ENCODE data around the gene PEMT. TPM values are rescaled to one million over a fixed set of nuclear protein-coding genes. Genes with fewer than 3 reads are reported as not detected.

Gene PEMT
- total and polyA plus RNA-seq, 2 of the 8 experiments (the other 6 are each of a cell fraction or from before 2014, with no cell fraction given), result 42.0 to 118 TPM

DNA sequence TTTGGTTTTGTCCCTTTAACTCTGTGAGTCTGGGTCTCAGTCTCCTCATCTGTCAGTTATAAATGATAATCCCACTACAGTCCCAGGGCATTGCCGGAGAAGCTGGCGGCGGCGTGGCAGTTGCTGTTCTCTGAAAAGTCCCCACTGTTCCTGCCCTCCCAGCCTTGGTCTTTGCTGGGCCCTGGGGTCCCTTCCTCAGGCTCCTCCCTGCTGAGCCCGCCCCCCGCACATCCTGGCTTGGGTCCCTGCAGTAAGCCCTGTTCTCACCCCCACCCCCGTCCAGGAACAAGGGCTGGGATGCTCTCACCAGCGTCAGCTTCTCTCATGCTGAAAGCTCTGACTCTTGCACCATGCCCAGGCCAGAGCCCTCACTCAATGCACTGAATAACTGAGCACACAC lies 35.3 kb upstream of the PEMT start:
- CTCF ChIA-PET (ENCODE audit: partially characterized antibody), result interaction anchor here (1.0 to 4.1 kb wide), 3 partner anchors 11 to 15 kb away, joined by 3 to 28 read pairs (median 13); no protein-coding TSS in a partner anchor
- H2BK15ac ChIP-seq (ENCODE audit: low read length), result no peak overlapping the region
- TF ChIP-seq SP2 (IDR thresholded peaks at IDR 0.05; ENCODE audit: low read length), result no peak

More for the DNA sequence above, 35.3 kb upstream of the PEMT start:
- POLR2A ChIA-PET (ENCODE audit: partially characterized antibody), result interaction anchor here (0.8 to 1.6 kb wide), 4 partner anchors 10 to 35 kb away, joined by 3 to 6 read pairs (median 4); partner anchors contain the start of gene PEMT
- Histone ChIP-seq H3K56ac (replicated peaks; ENCODE audit: insufficient read length, low read depth, low read length) (no peak overlapping the region), H3K79me2 (ENCODE audit: control insufficient read depth in 1 of 2, insufficient read depth in 2 of 2, low read length in 2 of 2) (no peaks in the 10 kb centered on the region), H3K9me3 (ENCODE audit: insufficient read depth in 2 of 2, low read depth in 1 of 2, low read length in 1 of 2) (no peaks in the 10 kb centered on the region), H2AFZ (ENCODE audit: low read length) (no peak overlapping the region), H4K91ac (replicated peaks; ENCODE audit: insufficient read length, low read length) (peak overlapping the region; percentile 81), H3K27me3 (replicated peaks in 1 of 4; ENCODE audit: control insufficient read depth in 3 of 4, extremely low read depth in 1 of 4, insufficient read depth in 3 of 4, low read length in 3 of 4) (no peaks in the 10 kb centered on the region; a peak in 1 of 7 replicates), H3K79me1 (ENCODE audit: low read depth, low read length) (no peaks in the 10 kb centered on the region), H2AK5ac (ENCODE audit: low read depth, low read length) (no peak overlapping the region), H3K27ac (ENCODE audit: low read depth, low read length) (no peak overlapping the region), H2BK20ac (ENCODE audit: low read length) (peak overlapping the region; percentile 98), H3K14ac (ENCODE audit: insufficient read length) (no peak overlapping the region), H3K36me3 (ENCODE audit: control insufficient read depth in 2 of 4, insufficient read depth in 4 of 4, low read length in 3 of 4) (no peaks in the 10 kb centered on the region), H3K18ac (ENCODE audit: extremely low read depth, low read length) (peak overlapping the region; percentile 84; the same call in 1 of the 2 replicates), H3K4me1 (replicated peaks in 1 of 4; ENCODE audit: control insufficient read depth in 3 of 4, insufficient read depth in 4 of 4, low read length in 3 of 4) (peaks cover 0 to 16% (median 15%) of the 10 kb centered on the region in 4 experiments; a peak in 6 of 7 replicates), H2BK5ac (ENCODE audit: low read depth, low read length) (peak overlapping the region; percentile 94; the same call in 1 of the 2 replicates), H3K9ac (replicated peaks in 1 of 4; ENCODE audit: extremely low read depth in 1 of 4, low read depth in 3 of 4, low read length in 3 of 4) (no peak overlapping the region), H3K4me2 (ENCODE audit: insufficient read depth in 1 of 2, low read depth in 2 of 2, low read length in 2 of 2) (peak overlapping the region; percentile 32 to 60; a peak in 3 of 4 replicates), H3K23ac (ENCODE audit: insufficient read length) (no peak overlapping the region), H2BK12ac (ENCODE audit: low read depth, low read length) (peak overlapping the region; percentile 94; the same call in 1 of the 2 replicates), H4K20me1 (replicated peaks in 1 of 2; ENCODE audit: control insufficient read depth in 1 of 2, insufficient read depth in 2 of 2, low read length in 2 of 2) (no peaks in the 10 kb centered on the region), H4K8ac (ENCODE audit: extremely low read depth, insufficient read depth, low read length) (no peak overlapping the region), H2BK120ac (replicated peaks; ENCODE audit: low read depth, low read length) (peak overlapping the region; percentile 68), H3K4ac (replicated peaks; ENCODE audit: insufficient read length, low read depth, low read length) (no peak overlapping the region), H3K4me3 (ENCODE audit: extremely low read depth in 1 of 4, insufficient read depth in 2 of 4, low read depth in 3 of 4, low read length in 4 of 4) (peak overlapping the region in 1 of 4 experiments; percentile 37; a peak in 1 of 8 replicates), H4K5ac (ENCODE audit: insufficient read length, low read depth, low read length) (peak overlapping the region; percentile 1), H3K23me2 (ENCODE audit: low read depth, low read length) (no peaks in the 10 kb centered on the region)
- 60% methylated on average over 8 of the region's 8 CpGs; no CpG with 5 or more reads in 1 of the 2 experiments for WGBS, 2 experiments (ENCODE audit: extremely low coverage in 1 of 2, insufficient coverage in 1 of 2, insufficient read length in 1 of 2, insufficient replicate concordance in 2 of 2, low coverage in 1 of 2, low lambda C conversion rate in 2 of 2, missing lambda C conversion rate in 1 of 2)
- FAIRE-seq (no peak), DNase-seq (ENCODE audit: low read depth in 1 of 2, low spot score in 2 of 2) (no peak)

Data from H1 (cell line).